ENCODE results near the gene ATG10.

- no peak for TF ChIP-seq CTCF (IDR thresholded peaks at IDR 0.05)
- no peak for TF ChIP-seq EZH2 (IDR thresholded peaks at IDR 0.05; ENCODE audit: borderline replicate concordance, insufficient read depth, low read depth, low read length, poor library complexity, severe bottlenecking)
These were observed 272.3 kb downstream of the ATG10 start for GRCh38 chr5:82244151-82244550.
